Activated naive CD4-positive, alpha-beta T cell treated with anti-CD3 and anti-CD28 coated beads, Interleukin-2, amount 10 ng/mL, durations not matched to agents 7 days and 5 days (primary cell): ENCODE results near the gene SOX6.

Experiments
- CTCF ChIA-PET: fragments of 350-600 bp; sonication (Branson Sonifier 250); formaldehyde crosslinking; loops from one replicate; lab custom pipeline; 2021; ENCODE audit warnings: antibody characterized with exemption; lab: Charles Lee
- DNase-seq: peaks from one replicate; pipeline ENCODE4 v3.0.0-alpha.2; 2020
- H3K27ac Mint-ChIP-seq: one replicate; pipeline ENCODE4 v1.8.0; 2021; ENCODE audit warnings: mild to moderate bottlenecking, moderate library complexity, mixed read lengths
- H3K27me3 Mint-ChIP-seq: one replicate; pipeline ENCODE4 v1.8.0; 2021; ENCODE audit warnings: mild to moderate bottlenecking, mixed read lengths
- H3K36me3 Mint-ChIP-seq: one replicate; pipeline ENCODE4 v1.8.0; 2021; ENCODE audit warnings: mixed read lengths
- H3K4me1 Mint-ChIP-seq: one replicate; pipeline ENCODE4 v1.8.0; 2021; ENCODE audit warnings: mixed read lengths
- H3K4me3 Mint-ChIP-seq: one replicate; pipeline ENCODE4 v1.8.0; 2021; ENCODE audit warnings: mild to moderate bottlenecking, moderate library complexity, mixed read lengths
- H3K9me3 Mint-ChIP-seq: one replicate; pipeline ENCODE4 v1.8.0; 2021; ENCODE audit warnings: mixed read lengths

Gene SOX6

GRCh38 chr11:15947681-15948648 lies 408.4 kb downstream of the SOX6 start:
- DNase-seq: no peak
- Mint-ChIP-seq H3K36me3 (no peaks in the 10 kb centered on the region), H3K27me3 (no peaks in the 10 kb centered on the region), H3K27ac (no peak overlapping the region), H3K4me3 (no peak overlapping the region), H3K9me3 (peaks cover 9% of the 10 kb centered on the region), H3K4me1 (no peaks in the 10 kb centered on the region)
- CTCF ChIA-PET: no interaction called here

- Mint-ChIP-seq H3K9me3 (peaks cover 9% of the 10 kb centered on the region), H3K4me1 (no peaks in the 10 kb centered on the region), H3K27ac (no peak overlapping the region), H3K36me3 (no peaks in the 10 kb centered on the region), H3K27me3 (no peaks in the 10 kb centered on the region), H3K4me3 (no peak overlapping the region)
- DNase-seq: no peak
- CTCF ChIA-PET: interaction anchor here (1.8 kb wide), 1 partner anchor 10 kb away, joined by 5 read pairs; no protein-coding TSS in a partner anchor
Measured at GRCh38 chr11:15945726-15946125, 410.6 kb downstream of the SOX6 start.

GRCh38 chr11:15944460-15944859 lies 411.9 kb downstream of the SOX6 start:
- Mint-ChIP-seq H3K36me3 (no peaks in the 10 kb centered on the region), H3K4me3 (no peak overlapping the region), H3K4me1 (no peaks in the 10 kb centered on the region), H3K27me3 (no peaks in the 10 kb centered on the region), H3K27ac (no peak overlapping the region), H3K9me3 (peaks cover 11% of the 10 kb centered on the region)
- no peak for DNase-seq
- CTCF ChIA-PET: interaction anchor here (0.9 kb wide), 1 partner anchor 668 kb away, joined by 3 read pairs; no protein-coding TSS in a partner anchor

GRCh38 chr11:15943418-15944197 lies 412.7 kb downstream of the SOX6 start:
- Mint-ChIP-seq H3K27ac (no peak overlapping the region), H3K9me3 (peaks cover 11% of the 10 kb centered on the region), H3K36me3 (no peaks in the 10 kb centered on the region), H3K27me3 (no peaks in the 10 kb centered on the region), H3K4me1 (no peaks in the 10 kb centered on the region), H3K4me3 (no peak overlapping the region)
- DNase-seq: no peak
- CTCF ChIA-PET: no interaction called here

GRCh38 chr11:15942936-15943335 lies 413.4 kb downstream of the SOX6 start:
- no peaks in the 10 kb centered on the region for H3K36me3 Mint-ChIP-seq
- CTCF ChIA-PET: no interaction called here
- DNase-seq: no peak
- no peaks in the 10 kb centered on the region for H3K4me1 Mint-ChIP-seq
- H3K27ac Mint-ChIP-seq: no peak overlapping the region
- H3K9me3 Mint-ChIP-seq: peaks cover 8% of the 10 kb centered on the region
- no peaks in the 10 kb centered on the region for H3K27me3 Mint-ChIP-seq
- no peak overlapping the region for H3K4me3 Mint-ChIP-seq

- H3K27me3 Mint-ChIP-seq: no peaks in the 10 kb centered on the region
- no peak overlapping the region for H3K4me3 Mint-ChIP-seq
- H3K4me1 Mint-ChIP-seq: no peaks in the 10 kb centered on the region
- DNase-seq: no peak
- CTCF ChIA-PET: no interaction called here
- H3K9me3 Mint-ChIP-seq: peaks cover 3% of the 10 kb centered on the region
- H3K36me3 Mint-ChIP-seq: no peaks in the 10 kb centered on the region
- H3K27ac Mint-ChIP-seq: no peak overlapping the region
Measured at GRCh38 chr11:15942126-15942525, 414.2 kb downstream of the SOX6 start.

- peaks cover 3% of the 10 kb centered on the region for H3K9me3 Mint-ChIP-seq
- no peak overlapping the region for H3K27ac Mint-ChIP-seq
- H3K4me1 Mint-ChIP-seq: no peaks in the 10 kb centered on the region
- H3K36me3 Mint-ChIP-seq: no peaks in the 10 kb centered on the region
- H3K4me3 Mint-ChIP-seq: no peak overlapping the region
- no peaks in the 10 kb centered on the region for H3K27me3 Mint-ChIP-seq
- CTCF ChIA-PET: interaction anchor here (1.2 to 2.2 kb wide), 2 partner anchors 8 to 673 kb away, joined by 3 to 7 read pairs; no protein-coding TSS in a partner anchor
- DNase-seq: no peak
Measured at GRCh38 chr11:15941206-15941770, 415.1 kb downstream of the SOX6 start.

GRCh38 chr11:15940462-15941205 lies 415.7 kb downstream of the SOX6 start:
- Mint-ChIP-seq H3K27me3 (no peaks in the 10 kb centered on the region), H3K9me3 (peaks cover 3% of the 10 kb centered on the region), H3K27ac (no peak overlapping the region), H3K36me3 (no peaks in the 10 kb centered on the region), H3K4me1 (no peaks in the 10 kb centered on the region), H3K4me3 (no peak overlapping the region)
- CTCF ChIA-PET: interaction anchor here (1.2 to 2.2 kb wide), 2 partner anchors 9 to 673 kb away, joined by 3 to 7 read pairs; no protein-coding TSS in a partner anchor
- DNase-seq: no peak

- Mint-ChIP-seq H3K4me1 (no peaks in the 10 kb centered on the region), H3K4me3 (no peak overlapping the region), H3K27me3 (no peaks in the 10 kb centered on the region), H3K27ac (no peak overlapping the region), H3K9me3 (peaks cover 3% of the 10 kb centered on the region), H3K36me3 (no peaks in the 10 kb centered on the region)
- CTCF ChIA-PET: interaction anchor here (1.1 kb wide), 1 partner anchor 19 kb away, joined by 3 read pairs; no protein-coding TSS in a partner anchor
- no peak for DNase-seq
Measured at GRCh38 chr11:15938983-15939382, 417.4 kb downstream of the SOX6 start.

- Mint-ChIP-seq H3K4me1 (no peaks in the 10 kb centered on the region), H3K27ac (no peak overlapping the region), H3K4me3 (no peak overlapping the region), H3K27me3 (no peaks in the 10 kb centered on the region), H3K9me3 (peaks cover 3% of the 10 kb centered on the region), H3K36me3 (no peaks in the 10 kb centered on the region)
- CTCF ChIA-PET: interaction anchor here (1.1 kb wide), 1 partner anchor 20 kb away, joined by 3 read pairs; no protein-coding TSS in a partner anchor
- no peak for DNase-seq
Measured at GRCh38 chr11:15938121-15938611, 418.2 kb downstream of the SOX6 start.

- no peaks in the 10 kb centered on the region for H3K27me3 Mint-ChIP-seq
- H3K4me1 Mint-ChIP-seq: no peaks in the 10 kb centered on the region
- H3K9me3 Mint-ChIP-seq: peaks cover 3% of the 10 kb centered on the region
- no peak for DNase-seq
- no peak overlapping the region for H3K27ac Mint-ChIP-seq
- CTCF ChIA-PET: interaction anchor here (1.1 kb wide), 1 partner anchor 20 kb away, joined by 3 read pairs; no protein-coding TSS in a partner anchor
- no peak overlapping the region for H3K4me3 Mint-ChIP-seq
- no peaks in the 10 kb centered on the region for H3K36me3 Mint-ChIP-seq
Measured at GRCh38 chr11:15937601-15938120, 418.7 kb downstream of the SOX6 start.

GRCh38 chr11:15936011-15936410 lies 420.3 kb downstream of the SOX6 start:
- no peaks in the 10 kb centered on the region for H3K4me1 Mint-ChIP-seq
- no peak overlapping the region for H3K4me3 Mint-ChIP-seq
- CTCF ChIA-PET: interaction anchor here (1.3 kb wide), 1 partner anchor 10 kb away, joined by 5 read pairs; no protein-coding TSS in a partner anchor
- DNase-seq: no peak
- no peaks in the 10 kb centered on the region for H3K27me3 Mint-ChIP-seq
- no peaks in the 10 kb centered on the region for H3K36me3 Mint-ChIP-seq
- peaks cover 3% of the 10 kb centered on the region for H3K9me3 Mint-ChIP-seq
- H3K27ac Mint-ChIP-seq: no peak overlapping the region

- H3K36me3 Mint-ChIP-seq: no peaks in the 10 kb centered on the region
- CTCF ChIA-PET: interaction anchor here (1.3 kb wide), 1 partner anchor 11 kb away, joined by 5 read pairs; no protein-coding TSS in a partner anchor
- no peak overlapping the region for H3K27ac Mint-ChIP-seq
- no peaks in the 10 kb centered on the region for H3K27me3 Mint-ChIP-seq
- H3K9me3 Mint-ChIP-seq: peaks cover 5% of the 10 kb centered on the region
- DNase-seq: no peak
- no peak overlapping the region for H3K4me3 Mint-ChIP-seq
- no peaks in the 10 kb centered on the region for H3K4me1 Mint-ChIP-seq
Measured at GRCh38 chr11:15935373-15935772, 421.0 kb downstream of the SOX6 start.
